ENCODE results near the gene ARMC12.

Gene ARMC12

DNA sequence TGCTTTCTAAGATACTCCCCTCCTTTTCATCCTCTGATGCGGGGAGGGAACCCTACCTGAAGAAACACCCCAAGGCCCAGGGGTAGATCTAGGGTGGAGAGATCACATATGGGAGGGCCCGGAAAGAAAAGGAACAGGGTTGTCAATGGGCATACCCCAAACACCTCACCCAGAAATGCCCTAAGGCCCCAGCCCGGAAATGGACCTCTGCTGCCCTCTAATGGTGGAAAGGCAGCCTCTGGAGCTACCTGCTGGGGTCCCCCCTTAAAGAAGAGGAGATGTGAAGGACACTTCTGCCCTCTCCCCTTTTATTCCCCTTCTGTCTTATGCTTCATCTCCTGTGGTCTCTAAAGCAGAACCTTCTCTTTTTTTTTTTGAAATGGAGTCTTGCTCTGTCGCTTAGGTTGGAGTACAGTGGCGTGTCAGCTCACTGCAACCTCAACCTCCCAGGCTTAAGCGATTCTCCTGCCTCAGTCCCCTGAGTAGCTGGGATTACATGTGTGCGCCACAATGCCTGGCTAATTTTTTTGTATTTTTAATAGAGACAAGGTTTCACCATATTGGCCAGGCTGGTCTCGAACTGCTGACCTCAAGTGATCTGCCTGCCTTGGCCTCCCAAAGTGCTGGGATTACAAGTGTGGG is 458 bp upstream of the ARMC12 start:
- no peak for DNase-seq

DNA sequence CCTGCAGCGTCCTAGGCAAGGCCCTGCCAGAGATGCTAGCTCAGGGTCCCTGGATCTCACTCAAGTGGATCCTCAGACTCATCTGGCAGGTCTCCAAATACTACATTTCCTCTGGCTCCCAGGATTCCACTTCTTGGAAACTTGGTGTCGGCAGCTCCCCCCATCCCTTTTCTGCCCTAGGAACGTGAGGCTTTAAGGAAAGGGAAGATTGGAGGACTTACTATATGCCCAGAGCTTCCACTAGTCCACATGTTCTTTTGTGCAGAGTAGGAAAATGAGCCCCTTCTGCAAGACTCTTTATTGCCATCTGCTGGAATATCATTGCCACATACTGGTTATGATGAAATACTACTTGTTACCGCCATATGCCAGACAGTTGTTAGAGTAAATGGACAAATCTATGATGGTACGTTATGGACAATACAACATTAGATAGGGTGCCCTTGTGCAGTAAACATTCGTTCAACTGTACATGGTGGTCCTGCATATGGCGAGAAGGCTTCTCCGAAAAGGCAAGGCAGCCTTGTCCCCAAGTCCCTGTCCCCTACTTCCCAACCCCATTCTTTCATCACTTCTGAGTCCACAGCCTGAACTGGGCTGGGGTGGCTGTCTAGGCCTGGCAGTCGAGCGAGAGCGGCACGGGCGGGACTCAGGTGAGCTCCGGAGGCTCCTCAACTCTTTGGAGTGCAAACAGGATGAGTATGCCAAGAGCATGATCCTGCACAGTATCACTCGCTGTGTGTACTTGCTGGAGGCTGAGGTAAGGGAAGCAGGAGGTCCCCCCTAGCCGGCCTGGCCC is 780 bp downstream of the ARMC12 start:
- DNase-seq: peak; percentile 41

DNA sequence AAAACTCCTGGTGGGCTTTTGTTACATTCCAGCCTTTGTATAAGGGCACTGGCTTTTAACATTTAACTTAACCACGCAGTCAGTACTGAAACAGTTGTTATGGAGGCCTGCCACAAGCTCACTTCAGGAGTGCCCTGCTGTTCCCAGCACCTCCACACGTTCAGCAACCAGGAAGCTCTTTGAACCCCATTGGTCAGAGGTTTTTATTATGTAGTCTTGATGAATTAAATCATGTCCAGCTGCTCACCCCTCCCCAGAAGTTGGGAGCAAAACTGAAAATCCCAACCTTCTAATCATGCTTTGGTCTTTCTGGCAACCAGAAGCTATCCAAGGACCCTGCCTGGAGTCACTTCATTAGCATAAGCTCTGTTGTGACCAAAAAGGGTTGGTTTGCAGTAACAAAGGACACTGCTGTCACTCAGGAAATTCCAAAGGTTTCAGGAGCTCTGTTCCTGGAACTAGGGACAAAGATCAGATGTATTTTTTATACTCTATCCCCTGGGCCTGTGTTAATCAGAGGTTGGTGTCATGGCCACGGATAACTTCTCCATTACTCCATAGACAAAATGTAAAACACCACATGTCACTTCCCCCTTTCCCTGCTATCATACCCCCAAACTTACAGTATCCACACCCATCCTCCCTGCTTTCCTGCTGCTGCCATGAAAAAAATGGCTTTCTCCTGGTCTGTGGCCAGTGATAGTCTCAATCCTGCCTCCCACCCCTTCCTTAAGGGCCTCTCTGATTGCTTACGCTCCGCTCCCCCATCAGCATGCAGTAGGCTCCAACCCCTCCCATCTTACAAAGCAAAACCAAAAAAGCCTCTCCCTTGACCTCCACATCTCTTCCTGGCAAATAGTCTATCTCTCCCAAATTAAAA is 3.1 kb downstream of the ARMC12 start:
- no peak for DNase-seq

DNA sequence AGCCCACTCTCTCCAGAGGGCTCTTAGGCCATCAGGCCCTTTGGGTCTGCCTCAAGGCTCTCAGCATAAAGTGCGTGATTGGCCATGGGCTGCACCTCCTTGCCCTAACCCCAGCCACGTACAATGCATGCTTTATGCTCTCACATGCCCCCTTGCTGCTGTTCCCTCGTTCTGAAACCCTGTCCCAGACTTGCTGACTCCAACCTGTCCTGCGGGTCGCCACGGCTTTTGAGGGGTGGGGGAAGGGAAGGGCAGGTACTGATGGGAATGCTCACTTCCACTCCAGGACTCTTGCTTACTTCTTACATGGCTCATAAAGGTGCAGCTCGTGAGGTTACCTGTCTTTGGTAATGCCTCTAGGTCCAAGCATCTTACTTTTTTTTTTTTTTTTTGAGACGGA is 6.0 kb downstream of the ARMC12 start:
- DNase-seq: no peak

DNA sequence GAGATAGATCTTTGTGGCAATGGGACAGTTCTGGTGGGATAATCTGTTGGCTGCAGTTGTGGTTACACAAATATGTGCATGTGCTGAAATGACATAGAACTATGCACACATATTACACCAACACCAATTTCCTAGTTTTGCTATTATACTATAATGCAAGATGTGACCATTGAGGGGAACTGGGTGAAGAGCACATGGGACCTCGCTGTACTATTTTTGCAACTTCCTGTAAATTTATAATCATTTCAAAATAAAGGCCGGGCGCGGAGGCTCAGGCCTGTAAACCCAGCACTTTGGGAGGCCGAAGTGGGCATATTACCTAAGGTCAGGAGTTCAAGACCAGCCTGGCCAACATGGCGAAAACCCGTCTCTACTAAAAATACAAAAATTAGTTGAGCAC is 8.7 kb downstream of the ARMC12 start:
- DNase-seq: no peak

DNA sequence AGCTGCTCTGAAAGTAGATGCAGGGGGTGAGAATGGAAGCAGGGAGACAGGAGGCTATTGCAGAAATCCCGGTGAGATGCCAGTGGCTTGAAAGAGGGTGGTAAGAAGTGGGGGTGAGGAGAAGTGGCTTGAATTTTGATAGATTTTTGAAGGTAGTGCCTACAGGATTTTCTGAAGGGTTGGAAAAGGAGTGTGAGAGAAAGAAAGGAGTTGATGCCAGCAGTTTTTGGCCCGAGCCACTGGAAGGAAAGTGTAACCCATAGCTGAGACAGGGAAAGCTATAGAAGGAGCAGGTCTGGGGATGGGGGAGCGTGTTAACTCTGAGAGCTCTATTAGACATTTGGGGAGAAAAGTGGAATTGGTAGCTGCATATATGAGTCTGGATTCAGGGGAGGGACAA is 9.7 kb downstream of the ARMC12 start:
- no peak for DNase-seq

DNA sequence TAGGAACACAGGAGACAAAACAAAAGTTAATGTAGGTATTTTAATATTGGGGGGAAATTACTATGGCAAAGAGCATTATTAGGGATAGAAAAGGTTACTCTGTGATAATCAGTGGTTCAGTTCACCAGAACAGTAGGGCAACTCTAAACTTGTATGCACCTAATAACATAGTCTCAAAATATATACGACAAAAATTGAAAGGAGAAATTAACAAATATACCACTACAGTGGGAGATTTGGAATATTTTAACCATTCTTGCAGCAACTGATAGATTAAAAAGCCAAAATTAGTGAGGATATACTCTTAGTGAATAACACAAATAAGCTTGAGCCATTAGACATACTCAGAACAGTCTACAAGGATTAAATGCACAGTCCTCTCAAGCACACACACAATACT is 11.0 kb downstream of the ARMC12 start:
- DNase-seq: no peak

DNA sequence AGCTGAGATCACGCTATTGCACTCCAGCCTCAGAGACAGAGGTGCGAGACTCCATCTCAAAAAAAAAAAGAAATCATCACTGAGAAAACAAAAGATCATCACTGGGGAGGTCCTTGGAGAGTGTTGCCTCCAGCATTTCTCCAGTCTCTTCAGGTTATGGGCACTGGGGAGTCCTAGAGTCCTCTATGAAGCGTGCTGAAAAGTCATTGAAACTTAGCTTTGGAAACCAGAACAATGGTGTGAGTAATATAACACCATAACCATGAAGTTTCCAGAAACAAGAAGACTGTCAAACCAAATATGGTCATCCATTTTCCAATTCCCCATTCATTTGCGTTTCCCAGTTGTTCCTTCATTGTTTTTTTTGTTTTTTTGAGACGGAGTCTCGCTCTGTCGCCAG is 13.7 kb downstream of the ARMC12 start:
- DNase-seq: no peak

DNA sequence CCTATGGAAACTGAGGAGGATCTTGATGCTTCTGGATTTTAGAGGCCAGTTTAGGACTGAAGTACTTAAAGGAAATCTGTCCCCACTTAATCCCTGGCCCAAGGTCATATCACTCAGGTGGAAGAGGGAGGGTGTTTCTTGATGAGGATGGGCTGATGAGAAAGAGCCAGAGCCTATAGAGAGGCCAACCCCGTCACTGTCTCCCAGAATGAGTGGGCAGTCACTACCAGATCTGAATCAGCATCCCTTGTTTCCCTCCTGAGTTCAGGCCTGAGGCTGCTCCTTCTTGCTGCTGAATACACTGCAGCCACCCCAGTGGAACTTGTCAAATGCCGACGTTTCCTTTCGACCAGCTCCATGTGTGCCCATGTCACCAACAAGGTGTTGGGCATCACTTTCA is 14.8 kb downstream of the ARMC12 start:
- DNase-seq: no peak

DNA sequence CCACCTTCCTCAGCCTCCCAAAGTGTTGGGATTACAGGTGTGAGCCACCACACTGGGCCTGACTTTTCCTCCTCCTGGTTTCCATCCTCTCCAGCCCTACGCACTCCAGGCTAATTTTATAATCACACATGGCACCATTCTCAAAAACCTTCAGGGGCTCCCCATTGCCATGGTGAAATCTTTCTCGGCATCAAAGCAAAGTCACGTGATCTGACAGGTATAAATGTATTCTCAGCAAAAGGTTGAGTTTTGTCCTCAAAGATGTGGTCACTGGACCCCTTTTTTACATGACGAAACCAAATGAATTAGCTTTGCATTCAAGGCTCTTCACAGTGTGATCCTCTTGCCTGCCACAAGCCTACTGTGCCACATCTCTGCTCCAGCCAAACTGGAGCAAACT is 15.5 kb downstream of the ARMC12 start:
- DNase-seq: no peak

DNA sequence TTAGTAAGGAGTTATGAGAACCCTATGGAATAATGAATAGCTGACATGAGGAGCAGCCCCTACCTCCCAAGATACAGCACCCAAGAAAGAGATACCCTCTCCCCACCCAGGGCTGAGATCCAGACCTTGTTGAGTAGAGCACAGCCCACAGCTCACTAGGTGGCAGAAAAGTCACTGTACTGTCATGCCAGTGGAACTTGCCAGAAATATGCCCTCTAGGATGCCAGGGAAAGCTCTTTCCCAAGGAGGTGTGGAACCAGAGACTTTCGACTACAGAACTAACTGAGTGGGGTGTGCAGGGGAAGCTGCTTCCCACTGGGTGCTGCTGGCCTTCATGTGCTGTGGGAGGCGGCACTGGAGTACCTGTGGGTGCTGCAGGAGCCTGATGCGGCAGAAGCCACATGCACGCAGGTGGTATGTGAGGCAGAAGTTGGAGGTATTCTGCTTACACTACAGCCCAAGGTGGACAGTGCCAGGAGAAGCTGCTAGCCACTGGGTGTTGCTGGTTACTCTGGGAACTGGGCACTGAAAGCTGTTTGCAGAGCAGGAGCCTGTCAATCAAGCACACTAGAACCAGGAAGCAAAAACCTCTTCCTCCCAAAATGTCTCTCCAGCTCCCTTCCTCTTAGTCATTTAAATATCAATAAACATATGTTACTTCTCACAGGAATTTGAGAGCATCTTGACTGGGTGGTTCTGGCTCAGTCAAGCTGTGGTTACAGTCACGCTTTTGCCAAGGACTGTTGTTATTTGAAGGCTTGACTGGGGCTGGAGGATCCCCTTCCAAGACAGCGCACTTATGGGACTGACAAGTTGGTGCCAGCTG is 17.8 kb downstream of the ARMC12 start:
- DNase-seq: peak; percentile 65

DNA sequence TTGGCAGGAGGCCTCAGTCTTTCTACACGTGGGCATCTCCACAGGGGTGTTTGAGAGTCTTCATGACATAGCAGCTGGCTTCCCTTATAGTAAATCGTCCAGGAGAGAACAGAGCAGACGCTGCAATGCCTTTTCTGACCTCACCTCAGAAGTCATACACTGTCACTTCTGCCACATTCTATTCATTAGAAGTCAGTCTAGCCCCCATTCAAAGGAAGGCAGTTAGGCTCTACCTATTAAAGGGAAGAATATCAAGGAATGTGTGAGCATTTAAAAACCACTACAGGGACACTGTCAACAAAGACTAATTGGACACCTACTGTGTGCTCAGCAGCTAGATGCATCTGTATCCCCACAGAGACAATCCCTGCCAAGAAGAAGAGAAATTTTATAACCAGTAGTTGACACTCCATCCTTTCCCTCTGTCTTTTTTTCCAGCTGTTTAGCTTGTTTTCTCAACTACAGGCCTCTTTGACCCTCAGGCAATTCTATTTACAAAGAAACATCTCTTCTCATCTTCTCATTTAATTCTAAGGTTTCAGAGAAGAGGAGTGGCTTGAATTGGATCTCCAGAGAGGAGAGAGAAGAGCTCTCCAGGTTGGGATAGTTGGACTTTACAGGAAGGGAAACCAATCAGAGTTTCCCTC is 18.6 kb downstream of the ARMC12 start:
- DNase-seq: no peak

DNA sequence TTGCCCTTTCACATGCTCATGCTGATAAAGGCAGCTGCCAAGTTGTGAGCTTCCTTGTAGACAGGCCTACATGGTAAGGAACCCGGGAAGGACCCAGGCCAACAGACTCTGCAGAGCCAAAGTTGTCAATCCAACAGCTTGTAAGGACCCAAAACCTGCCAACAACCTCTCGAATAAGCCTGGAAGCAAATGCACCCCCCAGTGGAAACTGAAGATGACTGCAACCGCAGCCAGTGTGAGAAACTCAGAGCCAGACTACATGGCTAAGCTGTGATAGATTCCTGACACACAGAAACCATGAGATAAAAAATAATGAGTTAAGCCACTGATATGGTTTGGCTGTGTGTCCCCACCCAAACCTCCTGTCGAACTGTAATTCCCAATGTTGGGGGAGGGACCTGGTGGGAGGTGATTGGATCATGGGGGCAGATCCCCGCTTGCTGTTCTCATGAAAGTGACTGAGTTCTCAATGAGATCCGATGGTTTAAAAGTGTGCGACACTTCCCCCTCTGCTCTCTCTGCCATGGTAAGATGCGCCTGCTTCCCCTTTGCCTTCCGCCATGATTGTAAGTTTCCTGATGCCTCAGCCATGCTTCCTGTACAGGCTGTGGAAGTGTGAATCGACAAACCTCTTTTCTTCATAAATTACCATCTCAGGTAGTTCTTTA is 20.8 kb downstream of the ARMC12 start:
- DNase-seq: no peak

DNA sequence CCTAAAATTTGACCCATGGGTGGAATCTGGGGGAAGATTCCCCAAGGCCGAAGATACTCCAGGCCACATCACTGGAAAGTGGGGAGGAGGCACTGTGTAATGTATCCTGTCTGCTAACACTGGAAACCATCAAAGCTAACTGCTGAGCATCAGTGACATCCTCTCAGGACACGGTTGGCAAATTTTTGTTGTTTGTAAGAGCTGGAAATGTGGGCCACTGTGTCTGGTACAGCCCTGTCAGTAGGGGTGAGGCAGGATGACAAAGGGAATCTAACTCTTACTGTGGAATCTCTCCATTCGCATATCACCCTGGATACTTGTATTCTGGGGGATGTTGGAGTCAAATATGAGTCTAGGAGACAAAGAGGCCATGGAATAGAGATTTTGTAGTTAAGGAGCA is 22.6 kb downstream of the ARMC12 start:
- no peak for DNase-seq

DNA sequence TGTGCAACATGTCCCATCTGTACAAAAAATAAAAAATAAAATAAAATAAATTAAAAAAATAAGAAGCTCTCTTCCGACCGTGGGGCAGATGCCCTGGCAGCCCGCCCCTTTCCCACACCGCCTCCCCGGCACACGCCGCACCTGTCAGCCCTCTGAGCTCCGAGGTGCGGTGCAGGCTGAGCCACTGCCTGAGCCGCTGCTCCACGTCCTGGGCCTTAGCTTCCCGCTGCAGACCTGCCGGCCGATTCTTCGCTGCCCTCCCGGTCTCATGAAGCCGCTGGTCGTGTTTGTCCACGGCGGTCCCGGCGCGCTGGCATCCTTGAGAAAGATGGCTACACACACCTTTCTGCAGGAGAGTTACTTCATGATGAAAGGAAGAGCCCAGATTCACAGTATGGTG is 28.9 kb downstream of the ARMC12 start:
- no peak for DNase-seq

DNA sequence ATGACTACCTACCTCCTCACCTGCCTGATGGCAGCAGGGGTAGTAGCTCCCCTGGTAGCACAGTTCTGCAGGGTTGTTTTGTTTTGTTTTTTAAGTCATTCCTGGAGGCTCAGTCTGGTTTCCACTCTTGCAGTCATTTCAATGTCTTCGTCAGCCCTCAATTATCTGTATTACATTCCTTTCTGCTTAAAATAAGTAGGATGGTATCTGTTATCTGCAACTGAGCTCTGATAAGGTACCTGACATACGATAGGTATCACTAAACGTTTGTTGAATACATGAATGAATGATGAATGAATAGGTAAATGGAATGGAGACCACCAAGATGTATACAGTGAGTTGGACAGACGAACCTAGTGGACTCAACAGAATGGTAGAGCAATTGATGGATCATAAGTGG is 32.4 kb downstream of the ARMC12 start:
- DNase-seq: no peak

DNA sequence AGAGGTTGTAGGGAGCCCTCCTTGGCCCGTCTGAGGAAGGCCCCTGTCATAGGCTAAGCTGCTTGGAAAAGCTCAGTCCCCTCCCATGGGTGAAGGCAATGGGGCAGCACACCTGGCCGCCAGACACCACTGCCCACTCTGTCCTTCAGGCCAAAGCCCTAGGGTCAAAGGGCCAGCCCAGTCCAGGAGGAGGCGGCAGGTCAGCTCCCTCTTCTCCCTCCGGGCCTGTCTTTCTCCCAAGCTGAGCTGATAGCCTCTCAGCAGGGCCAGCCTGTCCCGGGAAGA is 34.5 kb downstream of the ARMC12 start:
- no peak for DNase-seq

DNA sequence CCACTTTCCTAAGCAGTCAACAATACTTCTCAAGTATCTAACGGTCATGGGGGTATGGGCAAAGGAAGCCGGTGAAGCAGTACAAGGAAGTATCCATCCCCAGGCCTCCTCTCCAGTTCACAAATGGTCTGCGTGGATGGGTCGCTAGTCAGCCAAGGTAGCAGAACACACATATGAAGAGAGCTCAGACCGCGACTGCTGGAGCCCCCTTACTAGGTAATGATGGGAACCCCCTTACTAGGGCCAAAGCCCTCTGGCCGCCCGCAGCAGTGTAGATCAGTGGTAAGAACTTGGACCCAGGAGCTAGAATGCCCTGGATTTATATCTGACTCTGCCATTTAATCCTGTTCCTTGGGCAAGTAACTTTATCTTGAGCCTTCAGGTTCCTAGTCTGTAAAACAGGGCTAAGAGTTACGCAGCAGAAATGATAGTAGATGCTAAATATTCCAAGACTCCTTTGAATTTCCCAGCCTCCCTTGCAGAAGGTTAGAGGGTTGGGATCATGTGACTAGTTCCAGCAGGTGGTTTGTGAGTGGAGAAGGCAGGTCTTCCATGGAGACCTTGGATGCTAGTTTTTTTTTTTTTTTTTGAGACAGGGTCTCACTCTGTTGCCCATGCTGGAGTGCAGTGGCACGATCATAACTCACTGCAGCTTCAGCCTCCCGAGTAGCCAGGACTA is 37.4 kb downstream of the ARMC12 start:
- no peak for DNase-seq

DNA sequence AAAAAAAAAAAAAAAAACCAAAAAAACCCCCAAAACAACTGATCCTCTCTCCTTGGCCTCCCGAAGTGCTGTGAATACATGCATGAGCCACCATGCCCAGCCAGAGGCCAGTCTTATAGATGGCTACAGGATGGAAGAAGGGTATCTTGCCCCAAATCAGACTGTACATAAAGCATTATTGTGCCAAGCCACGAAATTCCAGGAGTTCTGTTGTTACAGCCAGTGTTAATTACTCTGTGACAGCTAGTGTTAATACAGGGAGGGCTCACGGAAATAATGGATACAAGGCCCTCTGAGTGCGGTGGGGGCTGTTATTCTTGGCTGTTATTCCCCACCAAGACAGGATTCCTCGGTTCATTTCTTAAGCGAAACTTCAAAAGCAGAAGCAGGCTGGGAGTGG is 38.2 kb downstream of the ARMC12 start:
- DNase-seq: no peak

DNA sequence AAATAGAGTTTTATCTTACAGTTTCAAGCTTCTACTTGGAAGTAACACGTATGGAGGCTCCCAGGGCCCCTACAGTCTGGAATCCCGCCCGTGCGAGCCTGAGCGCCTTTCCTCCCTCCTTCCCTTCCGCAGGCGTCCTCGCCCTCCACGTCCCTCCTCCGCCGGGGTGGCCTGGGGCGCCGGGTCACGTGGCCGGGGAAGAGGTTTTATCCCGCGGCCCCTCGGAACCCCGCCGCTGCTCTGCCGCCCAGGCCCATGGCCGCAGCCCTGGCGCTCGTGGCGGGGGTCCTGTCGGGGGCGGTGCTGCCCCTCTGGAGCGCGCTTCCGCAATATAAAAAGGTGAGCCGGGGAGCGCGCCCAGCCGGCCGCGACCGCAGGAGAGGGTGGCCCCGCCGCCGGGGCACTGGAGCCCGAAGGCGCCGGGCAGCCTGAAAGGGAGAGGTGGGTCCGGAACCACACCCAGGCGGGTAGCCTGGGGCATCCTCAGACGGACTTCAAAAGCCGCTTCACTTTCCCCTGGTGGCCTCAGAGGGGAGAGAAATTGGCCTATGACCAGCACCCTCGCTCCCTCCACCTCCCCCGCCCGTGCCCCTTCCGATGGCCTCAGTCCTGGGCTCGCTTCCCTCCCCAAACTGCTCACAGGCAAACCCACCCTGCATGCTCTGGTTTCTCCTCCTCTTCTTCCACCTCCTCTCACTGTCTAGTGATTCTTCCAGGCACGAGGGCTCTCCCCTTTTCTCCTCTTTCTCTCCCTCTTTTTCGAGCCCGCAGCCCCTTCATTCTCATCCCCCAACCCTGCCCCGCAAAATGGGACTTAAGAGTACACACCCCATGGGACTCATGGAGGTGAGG is 39.8 kb downstream of the ARMC12 start, which contains the start of gene CLPSL2:
TSS of gene CLPSL2 (plus strand) at position 235 of the 852 bp plus-strand sequence. CDS start at position 256, 21 bp downstream.
- no peak for DNase-seq

Measured in NCI-H187 treated with DMSO at 0.1 percent for 48 hours (cell line).